ENCODE results near the gene C16orf95. TPM values are rescaled to one million over a fixed set of nuclear protein-coding genes. Genes with fewer than 3 reads are reported as not detected.
"Not testable (repeated sequence)": the region's sequence is repeated elsewhere in the genome, so short reads cannot be mapped to it uniquely, and the experiment has no call there.

C16orf95 gene
- 1 to 10 TPM in 3 of 4 donors, under 1 TPM in 1; 0.67 to 4.2 (median 2.2) TPM for total RNA-seq

- TF ChIP-seq POLR2AphosphoS5 (IDR thresholded peaks at IDR 0.05) (peak; percentile 98), EP300 (IDR thresholded peaks at IDR 0.05) (no peak), CTCF (IDR thresholded peaks at IDR 0.05) (peak in 3 of 4 experiments; percentile 64 to 71 (median 64)), POLR2A (IDR thresholded peaks at IDR 0.05) (peak; percentile 93 to 95)
- H3K27me3 ChIP-seq: no peaks in the 10 kb centered on the region
- peak; percentile 99 for ATAC-seq
- no peaks in the 10 kb centered on the region for H3K9me3 ChIP-seq
- peaks cover 0 to 13% (median 7%) of the 10 kb centered on the region in 3 donors for H3K4me1 ChIP-seq
- peak within 1 kb of the TSS; percentile 83 to 96 (median 92) for H3K27ac ChIP-seq
- 0% methylated on average over 2 to 6 of the region's 64 CpGs for WGBS, 2 donors (ENCODE audit: low coverage in 1 of 2)
- H3K4me3 ChIP-seq: peak within 1 kb of the TSS; percentile 91 to 92
- no peaks in the 10 kb centered on the region for H3K36me3 ChIP-seq
Observed at GRCh38 chr16:87316923-87317749, at the start of gene C16orf95. C16orf95 (minus strand) TSS chr16:87317392; CDS start chr16:87317242, 150 bp downstream.

GRCh38 chr16:87366930-87367329 lies 49.7 kb upstream of the C16orf95 start:
- peaks cover 0 to 26% of the 10 kb centered on the region in 2 donors for H3K36me3 ChIP-seq
- WGBS, 2 donors (ENCODE audit: low coverage in 1 of 2): 80% methylated on average over 1 of the region's 1 CpG; no CpG with 5 or more reads in 1 of the 2 donors
- H3K27me3 ChIP-seq: no peaks in the 10 kb centered on the region
- peak overlapping the region in 1 of 4 donors; percentile 27 for H3K27ac ChIP-seq
- no peak for TF ChIP-seq POLR2A (IDR thresholded peaks at IDR 0.05)
- no peak for ATAC-seq
- H3K4me3 ChIP-seq: no peak overlapping the region
- peaks cover 0 to 91% (median 27%) of the 10 kb centered on the region in 3 donors for H3K4me1 ChIP-seq
- no peaks in the 10 kb centered on the region for H3K9me3 ChIP-seq

- Histone ChIP-seq H3K27me3 (no peaks in the 10 kb centered on the region), H3K4me1 (peaks cover 0 to 84% (median 26%) of the 10 kb centered on the region in 3 donors), H3K27ac (no peak overlapping the region), H3K9me3 (no peaks in the 10 kb centered on the region), H3K36me3 (peaks cover 0 to 32% of the 10 kb centered on the region in 2 donors), H3K4me3 (no peak overlapping the region)
- WGBS, 2 donors (ENCODE audit: low coverage in 1 of 2): 80 to 100% methylated on average over 1 to 2 of the region's 4 CpGs
- no peak for TF ChIP-seq CTCF (IDR thresholded peaks at IDR 0.05)
- TF ChIP-seq POLR2A (IDR thresholded peaks at IDR 0.05): no peak
- TF ChIP-seq EP300 (IDR thresholded peaks at IDR 0.05): no peak
- TF ChIP-seq POLR2AphosphoS5 (IDR thresholded peaks at IDR 0.05): no peak
- no peak for ATAC-seq
Observed at GRCh38 chr16:87366288-87366687, 49.1 kb upstream of the C16orf95 start.

- ATAC-seq: no peak
- H3K27me3 ChIP-seq: no peaks in the 10 kb centered on the region
- H3K36me3 ChIP-seq: peaks cover 0 to 43% of the 10 kb centered on the region in 2 donors
- no peak for TF ChIP-seq CTCF (IDR thresholded peaks at IDR 0.05)
- TF ChIP-seq EP300 (IDR thresholded peaks at IDR 0.05): no peak
- TF ChIP-seq POLR2AphosphoS5 (IDR thresholded peaks at IDR 0.05): no peak
- TF ChIP-seq POLR2A (IDR thresholded peaks at IDR 0.05): no peak
- no peak overlapping the region for H3K4me3 ChIP-seq
- peaks cover 0 to 73% (median 19%) of the 10 kb centered on the region in 3 donors for H3K4me1 ChIP-seq
- no peaks in the 10 kb centered on the region for H3K9me3 ChIP-seq
- peak overlapping the region in 2 of 4 donors; percentile 44 to 82 for H3K27ac ChIP-seq
- WGBS, 2 donors (ENCODE audit: low coverage in 1 of 2): 83 to 86% methylated on average over 5 to 8 of the region's 13 CpGs
Observed at GRCh38 chr16:87365021-87365713, 48.0 kb upstream of the C16orf95 start.

- peak overlapping the region; percentile 41 to 82 (median 78) for H3K27ac ChIP-seq
- peak overlapping the region in 1 of 2 donors; percentile 22 for H3K4me3 ChIP-seq
- 0 to 10% methylated on average over 3 to 10 of the region's 17 CpGs for WGBS, 2 donors (ENCODE audit: low coverage in 1 of 2)
- no peaks in the 10 kb centered on the region for H3K27me3 ChIP-seq
- peaks cover 0 to 56% of the 10 kb centered on the region in 2 donors for H3K36me3 ChIP-seq
- peak; percentile 82 for ATAC-seq
- peaks cover 0 to 60% (median 13%) of the 10 kb centered on the region in 3 donors for H3K4me1 ChIP-seq
- no peak for TF ChIP-seq POLR2AphosphoS5 (IDR thresholded peaks at IDR 0.05)
- TF ChIP-seq CTCF (IDR thresholded peaks at IDR 0.05): peak in 1 of 4 experiments; percentile 10
- H3K9me3 ChIP-seq: no peaks in the 10 kb centered on the region
Observed at GRCh38 chr16:87363771-87364455, 46.7 kb upstream of the C16orf95 start.

- not testable (repeated sequence) for H3K27me3 ChIP-seq, H3K9me3 ChIP-seq, H3K4me3 ChIP-seq, ATAC-seq
- 71 to 89% methylated on average over 2 to 9 of the region's 13 CpGs for WGBS, 2 donors (ENCODE audit: low coverage in 1 of 2)
- peak overlapping the region; percentile 41 to 82 (median 78) for H3K27ac ChIP-seq
- H3K36me3 ChIP-seq: peaks cover 0 to 65% of the 10 kb centered on the region in 2 donors
- peaks cover 0 to 51% (median 13%) of the 10 kb centered on the region in 3 donors for H3K4me1 ChIP-seq
Observed at GRCh38 chr16:87362828-87363559, 45.8 kb upstream of the C16orf95 start.
